Right lobe of liver (tissue), 6 donors: ENCODE data around the gene SLC39A7. TPM values are rescaled to one million over a fixed set of nuclear protein-coding genes. Genes with fewer than 3 reads are reported as not detected.
A peak's percentile ranks its signal among the peaks of the same experiment; 100 is the strongest.

Source experiments
- ATAC-seq, 4 donors: fragments of 200-7000 bp; cut with Tn5 transposase; one replicate each; pipeline ENCODE4 v1.9.1; 2020; ENCODE audit warnings: mild to moderate bottlenecking in 4 of 4, moderate library complexity in 4 of 4
- DNase-seq, 3 donors: peaks; one replicate each; pipeline ENCODE4 v3.0.0-alpha.2; 2020
- H3K27ac ChIP-seq, 3 donors: fragments of 200-600 bp; one replicate each; pipeline ENCODE4 v1.8.0; 2022
- H3K27me3 ChIP-seq, 2 donors: fragments of 200-600 bp; one replicate each; pipeline ENCODE4 v1.8.0; 2022
- H3K36me3 ChIP-seq, 4 donors: fragments of 200-600 bp; sonication (generic) in 1 of 4; one replicate each; pipeline versions ENCODE4 v1.5.1 to v1.8.0; 2017 to 2022; ENCODE audit warnings: control low read depth in 1 of 4
- H3K4me1 ChIP-seq, 4 donors: fragments of 200-600 bp; sonication (generic) in 1 of 4; one replicate each; pipeline versions ENCODE4 v1.5.1 to v1.8.0; 2017 to 2022; ENCODE audit warnings: control low read depth in 1 of 4
- H3K4me3 ChIP-seq, 3 donors: fragments of 200-600 bp; one replicate each; pipeline ENCODE4 v1.8.0; 2022
- H3K9me3 ChIP-seq, 4 donors: fragments of 200-600 bp; sonication (generic) in 1 of 4; one replicate each; pipeline versions ENCODE4 v1.5.1 to v1.8.0; 2017 to 2022; ENCODE audit warnings: control low read depth in 1 of 4
- CTCF ChIP-seq, 4 donors: fragments of 200-600 bp in 3 of 4; fragments of 450-650 bp in 1 of 4; IDR thresholded peaks; one replicate each; pipeline versions ENCODE4 v1.5.1 to v1.8.0; 2016 to 2022; ENCODE audit warnings: antibody characterized with exemption in 4 of 4, mild to moderate bottlenecking in 2 of 4
- POLR2A ChIP-seq: fragments of 450-650 bp; IDR thresholded peaks from one replicate; pipeline ENCODE4 v1.6.1; 2017; ENCODE audit warnings: antibody characterized with exemption, mild to moderate bottlenecking
- WGBS: methylation state at CpG from one replicate; pipeline ENCODE4 v1.1.6; 2018; ENCODE audit warnings: low coverage, low lambda C conversion rate; ENCODE audit not compliant: insufficient coverage; ENCODE audit errors: missing lambda C conversion rate; 5-methylcytosine and 5-hydroxymethylcytosine counted together
- intact Hi-C, 2 donors: fragments of 100-400 bp; cut with DNase I; formaldehyde crosslinking; loops; one replicate each; pipeline versions ENCODE4 v1.11.2 to v1.14.1; 2022
- total RNA-seq, 6 experiments: library from RNA; depleted of rRNA in 2 of 6; stranded (reverse); fragments of >200 nt in 2 of 6; fragmentation: NEBNext Ultra II Directional in 3 of 6; extraction: Animal tissue kit (Norgen Biotek cat#: 25700) in 3 of 6; gene quantifications; one replicate each; pipeline versions ENCODE4 v1.1.0 to v1.2.4, GENCODE V29; 2016 to 2023
- donor health status: DM: no; HTN: yes; CAD: no.
- donor health status: DM: no; HTN: no; CAD: no.
- donor health status: DM: no; HTN: no; CAD: no.
- donor health status: DM: no; HTN: yes; CAD: no.
- donor health status: DM: no; HTN: yes; CAD: no.

The SLC39A7 gene
- total RNA-seq, 6 experiments from 2014 or later = 33.5 to 61.4 (median 50.1) TPM

GRCh38 chr6:33181141-33181540 is 19.5 kb upstream of the SLC39A7 start:
- DNase-seq (no peak), ATAC-seq (no peak)
- intact Hi-C loops = no loop called here
- TF ChIP-seq POLR2A (no peak), CTCF (IDR thresholded peaks at IDR 0.05) (no peak)
- H3K9me3 ChIP-seq = no peaks in the 10 kb centered on the region
- H3K27ac ChIP-seq = no peak overlapping the region
- no peaks in the 10 kb centered on the region for H3K27me3 ChIP-seq
- H3K36me3 ChIP-seq = no peaks in the 10 kb centered on the region
- no peak overlapping the region for H3K4me3 ChIP-seq
- H3K4me1 ChIP-seq = no peaks in the 10 kb centered on the region
- WGBS = 100% methylated on average over 3 of the region's 7 CpGs

GRCh38 chr6:33183071-33183683 is 17.5 kb upstream of the SLC39A7 start:
- DNase-seq = no peak
- 54% methylated on average over 5 of the region's 5 CpGs for WGBS
- Histone ChIP-seq H3K27ac (peak overlapping the region in 2 of 3 donors; percentile 3 to 8), H3K27me3 (no peaks in the 10 kb centered on the region), H3K4me3 (no peak overlapping the region), H3K36me3 (no peaks in the 10 kb centered on the region), H3K9me3 (no peaks in the 10 kb centered on the region), H3K4me1 (no peaks in the 10 kb centered on the region)
- intact Hi-C loops = no loop called here
- peak; percentile 30 to 54 (median 30) for ATAC-seq
- TF ChIP-seq POLR2A = no peak
- no peak for TF ChIP-seq CTCF (IDR thresholded peaks at IDR 0.05)

GRCh38 chr6:33185190-33185589 is 15.5 kb upstream of the SLC39A7 start:
- WGBS = 56% methylated on average over 7 of the region's 9 CpGs
- no peak for TF ChIP-seq POLR2A
- no peak for TF ChIP-seq CTCF (IDR thresholded peaks at IDR 0.05)
- Histone ChIP-seq H3K4me1 (no peaks in the 10 kb centered on the region), H3K27ac (no peak overlapping the region), H3K36me3 (no peaks in the 10 kb centered on the region), H3K27me3 (no peaks in the 10 kb centered on the region), H3K9me3 (no peaks in the 10 kb centered on the region), H3K4me3 (no peak overlapping the region)
- DNase-seq (no peak), ATAC-seq (no peak)
- intact Hi-C loops = no loop called here

- WGBS = 77% methylated on average over 4 of the region's 4 CpGs
- H3K36me3 ChIP-seq = no peaks in the 10 kb centered on the region
Measured at GRCh38 chr6:33185654-33186187, 14.9 kb upstream of the SLC39A7 start.

More at GRCh38 chr6:33185654-33186187, 14.9 kb upstream of the SLC39A7 start:
- ATAC-seq (no peak), DNase-seq (no peak)
- H3K4me1 ChIP-seq = no peaks in the 10 kb centered on the region
- intact Hi-C loops = no loop called here
- TF ChIP-seq CTCF (IDR thresholded peaks at IDR 0.05) (no peak), POLR2A (no peak)
- H3K9me3 ChIP-seq = no peaks in the 10 kb centered on the region
- H3K4me3 ChIP-seq = no peak overlapping the region
- no peak overlapping the region for H3K27ac ChIP-seq
- H3K27me3 ChIP-seq = no peaks in the 10 kb centered on the region
